Measurements from ENCODE around the gene EP400.
"Not testable (repeated sequence)": the region's sequence is repeated elsewhere in the genome, so short reads cannot be mapped to it uniquely, and the experiment has no call there.

EP400 gene

GRCh38 chr12:131948713-131949430 is 870 bp upstream of the EP400 start:
- DNase-seq, result not testable (repeated sequence)

GRCh38 chr12:131950182-131950913 is 606 bp downstream of the EP400 start:
- DNase-seq, result no peak

- not testable (repeated sequence) for DNase-seq
These were observed 4.1 kb downstream of the EP400 start for GRCh38 chr12:131953810-131954209.

GRCh38 chr12:131954460-131954859 is 4.7 kb downstream of the EP400 start:
- not testable (repeated sequence) for DNase-seq

- DNase-seq, result no peak
These were observed 9.4 kb downstream of the EP400 start for GRCh38 chr12:131959116-131959515.

- DNase-seq, result no peak
These were observed 10.2 kb downstream of the EP400 start for GRCh38 chr12:131959641-131960589.

- DNase-seq, result not testable (repeated sequence)
These were observed 11.0 kb downstream of the EP400 start for GRCh38 chr12:131960590-131961325.

- not testable (repeated sequence) for DNase-seq
These were observed 11.6 kb downstream of the EP400 start for GRCh38 chr12:131961328-131961727.

- DNase-seq, result no peak
These were observed 12.3 kb downstream of the EP400 start for GRCh38 chr12:131962069-131962468.

- no peak for DNase-seq
These were observed 13.6 kb downstream of the EP400 start for GRCh38 chr12:131963381-131963780.

- DNase-seq, result no peak
These were observed 15.3 kb downstream of the EP400 start for GRCh38 chr12:131965073-131965472.

- DNase-seq, result no peak
These were observed 21.5 kb downstream of the EP400 start for GRCh38 chr12:131971226-131971625.

GRCh38 chr12:131975228-131975627 is 25.5 kb downstream of the EP400 start:
- DNase-seq, result no peak

GRCh38 chr12:131979606-131980005 is 29.9 kb downstream of the EP400 start:
- no peak for DNase-seq

- DNase-seq, result no peak
These were observed 30.5 kb downstream of the EP400 start for GRCh38 chr12:131980263-131980662.

- DNase-seq, result no peak
These were observed 31.6 kb downstream of the EP400 start for GRCh38 chr12:131981388-131981787.

- no peak for DNase-seq
These were observed 32.3 kb downstream of the EP400 start for GRCh38 chr12:131982041-131982440.

GRCh38 chr12:131983026-131983425 is 33.3 kb downstream of the EP400 start:
- no peak for DNase-seq

- DNase-seq, result no peak
These were observed 33.8 kb downstream of the EP400 start for GRCh38 chr12:131983554-131983953.

GRCh38 chr12:131984334-131984733 is 34.6 kb downstream of the EP400 start:
- no peak for DNase-seq

- DNase-seq, result not testable (repeated sequence)
These were observed 35.8 kb downstream of the EP400 start for GRCh38 chr12:131985510-131985875.

GRCh38 chr12:131986361-131986760 is 36.6 kb downstream of the EP400 start:
- no peak for DNase-seq

GRCh38 chr12:131986910-131987309 is 37.2 kb downstream of the EP400 start:
- DNase-seq, result no peak

Measured in activated gamma-delta T cell treated with Interleukin-2 at 50 U/mL for 16 hours (primary cell).